ENCODE data around the gene WWOX.

Gene WWOX

GRCh38 chr16:78538292-78538691, 438.8 kb downstream of the WWOX start:
- DNase-seq (ENCODE audit: low spot score), result no peak

- no peak for DNase-seq (ENCODE audit: low spot score)
Measured at GRCh38 chr16:78538919-78539318, 439.5 kb downstream of the WWOX start.

GRCh38 chr16:78542419-78542818, 443.0 kb downstream of the WWOX start:
- DNase-seq (ENCODE audit: low spot score), result no peak

- no peak for DNase-seq (ENCODE audit: low spot score)
Measured at GRCh38 chr16:78543023-78543422, 443.6 kb downstream of the WWOX start.

- no peak for DNase-seq (ENCODE audit: low spot score)
Measured at GRCh38 chr16:78549366-78549765, 449.9 kb downstream of the WWOX start.

- no peak for DNase-seq (ENCODE audit: low spot score)
Measured at GRCh38 chr16:78551487-78552085, 452.1 kb downstream of the WWOX start.

GRCh38 chr16:78552106-78552675, 452.7 kb downstream of the WWOX start:
- DNase-seq (ENCODE audit: low spot score), result no peak

GRCh38 chr16:78552716-78553115, 453.3 kb downstream of the WWOX start:
- DNase-seq (ENCODE audit: low spot score), result no peak

GRCh38 chr16:78553268-78554039, 454.0 kb downstream of the WWOX start:
- DNase-seq (ENCODE audit: low spot score), result no peak

GRCh38 chr16:78556421-78556820, 457.0 kb downstream of the WWOX start:
- DNase-seq (ENCODE audit: low spot score), result no peak

GRCh38 chr16:78560997-78561396, 461.5 kb downstream of the WWOX start:
- DNase-seq (ENCODE audit: low spot score), result no peak

GRCh38 chr16:78562111-78562510, 462.7 kb downstream of the WWOX start:
- DNase-seq (ENCODE audit: low spot score), result no peak

- no peak for DNase-seq (ENCODE audit: low spot score)
Measured at GRCh38 chr16:78562650-78563049, 463.2 kb downstream of the WWOX start.

- DNase-seq (ENCODE audit: low spot score), result no peak
Measured at GRCh38 chr16:78563905-78564304, 464.5 kb downstream of the WWOX start.

GRCh38 chr16:78566397-78567073, 467.1 kb downstream of the WWOX start:
- no peak for DNase-seq (ENCODE audit: low spot score)

- DNase-seq (ENCODE audit: low spot score), result no peak
Measured at GRCh38 chr16:78570399-78571141, 471.1 kb downstream of the WWOX start.

- no peak for DNase-seq (ENCODE audit: low spot score)
Measured at GRCh38 chr16:78571434-78571833, 472.0 kb downstream of the WWOX start.

- no peak for DNase-seq (ENCODE audit: low spot score)
Measured at GRCh38 chr16:78571898-78572358, 472.5 kb downstream of the WWOX start.

GRCh38 chr16:78574571-78574970, 475.1 kb downstream of the WWOX start:
- no peak for DNase-seq (ENCODE audit: low spot score)

GRCh38 chr16:78576941-78577340, 477.5 kb downstream of the WWOX start:
- no peak for DNase-seq (ENCODE audit: low spot score)

GRCh38 chr16:78577630-78578029, 478.2 kb downstream of the WWOX start:
- DNase-seq (ENCODE audit: low spot score), result no peak

- no peak for DNase-seq (ENCODE audit: low spot score)
Measured at GRCh38 chr16:78579020-78579419, 479.6 kb downstream of the WWOX start.
